MV-4-11 (cell line): ENCODE results near the gene EIF5AL1.
"Not testable (repeated sequence)": the region's sequence is repeated elsewhere in the genome, so short reads cannot be mapped to it uniquely, and the experiment has no call there.

Experiments
- DNase-seq: peaks from one replicate; lab custom pipeline; 2025; lab: John Stamatoyannopoulos, UW

The EIF5AL1 gene

DNA sequence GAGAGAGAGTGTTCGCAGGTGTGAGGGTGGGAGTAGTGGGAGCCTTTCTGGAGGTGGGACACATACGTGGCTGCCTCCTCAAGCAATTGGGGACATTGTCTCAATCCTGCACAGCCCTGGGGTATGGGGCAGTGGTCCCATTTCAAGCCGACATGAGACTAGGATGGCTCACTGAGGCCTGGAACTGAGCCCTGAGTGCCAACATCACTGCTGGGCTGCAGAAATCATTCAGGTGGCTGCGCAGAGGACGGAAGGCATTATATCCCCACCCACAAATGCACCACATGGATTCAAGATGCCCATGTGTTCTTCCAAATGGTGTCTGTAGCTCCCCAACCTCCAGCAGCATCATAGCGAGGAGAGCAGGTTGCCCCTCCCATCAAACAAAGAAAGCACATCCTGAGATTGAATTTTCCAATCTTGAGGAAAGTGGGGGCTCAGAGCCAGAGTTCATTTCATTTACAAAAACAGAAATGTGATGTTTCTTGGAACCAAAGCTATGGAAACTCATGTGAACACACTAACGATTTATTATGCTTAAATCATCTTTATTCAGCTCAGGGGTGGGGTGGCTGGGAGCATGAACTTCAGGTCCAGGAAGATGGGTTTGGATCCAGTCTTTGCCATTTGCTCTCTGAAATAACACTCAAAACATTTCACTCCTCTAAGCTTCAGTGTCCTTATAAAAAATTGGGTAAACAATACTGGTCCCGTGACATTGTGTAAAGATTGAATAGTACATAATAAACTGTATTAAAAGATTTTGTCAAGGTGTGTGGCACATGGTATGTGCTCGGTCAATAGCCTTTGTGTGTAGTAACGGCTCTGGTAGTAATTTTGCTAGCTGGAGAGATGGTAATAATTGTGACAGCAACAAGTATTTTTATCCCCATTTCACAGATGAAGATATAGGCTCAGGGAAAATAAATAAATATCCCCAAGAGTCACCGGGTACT lies 43.3 kb downstream of the EIF5AL1 start:
- DNase-seq, result no peak

- DNase-seq, result not testable (repeated sequence)
Observed at GRCh38 chr10:79556961-79557360, 44.6 kb downstream of the EIF5AL1 start.

DNA sequence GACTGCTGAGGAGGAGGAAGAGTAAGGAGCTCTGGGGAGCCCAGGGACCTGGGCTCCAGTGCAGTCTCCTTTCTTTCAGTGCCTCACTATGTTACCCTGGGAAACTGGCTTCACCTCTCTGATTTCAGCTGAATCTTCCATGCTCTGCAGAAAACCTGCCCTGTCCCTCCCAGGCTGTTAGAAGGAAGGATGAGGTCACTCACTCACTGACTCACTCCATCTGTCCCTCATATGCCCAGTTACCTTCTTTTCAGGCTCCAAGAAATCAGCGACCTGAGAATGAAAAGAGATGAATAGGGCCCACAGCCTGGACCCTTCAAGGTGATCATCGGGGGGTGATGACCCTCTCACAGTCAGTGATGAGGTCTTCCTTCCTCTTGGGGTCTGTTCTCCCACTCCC lies 47.4 kb downstream of the EIF5AL1 start:
- no peak for DNase-seq

DNA sequence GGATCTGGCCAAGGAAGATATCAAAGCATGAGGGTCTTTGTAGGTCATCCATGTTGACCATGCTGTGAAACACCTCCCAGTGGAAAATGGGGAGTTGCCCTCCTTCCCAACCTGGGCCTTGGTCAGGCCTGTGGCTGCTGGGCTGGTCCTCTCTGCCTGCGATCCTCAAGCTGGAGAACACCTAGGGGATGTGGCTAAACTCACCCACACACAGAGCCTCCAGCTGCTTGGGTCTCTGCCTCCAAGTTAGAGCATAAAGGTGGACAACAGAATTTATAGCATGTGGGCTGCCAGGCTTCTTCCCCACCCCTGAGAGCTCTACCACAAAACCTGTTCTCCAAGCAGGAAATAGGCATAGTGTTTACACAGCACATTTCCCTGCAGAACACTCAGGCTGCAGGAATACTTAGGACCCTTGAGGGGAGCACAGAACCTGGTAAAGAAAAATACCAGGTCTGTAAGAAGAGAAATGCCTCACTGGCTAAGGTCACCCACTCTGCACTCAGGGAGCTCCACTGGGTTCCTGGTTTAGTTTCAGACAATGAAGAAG lies 47.9 kb downstream of the EIF5AL1 start, which contains the start of gene SFTPA2:
Gene SFTPA2, minus strand, starts transcription at position 248 of the 550 bp plus-strand sequence. CDS start 924 bp downstream, outside the sequence.
- DNase-seq, result no peak

DNA sequence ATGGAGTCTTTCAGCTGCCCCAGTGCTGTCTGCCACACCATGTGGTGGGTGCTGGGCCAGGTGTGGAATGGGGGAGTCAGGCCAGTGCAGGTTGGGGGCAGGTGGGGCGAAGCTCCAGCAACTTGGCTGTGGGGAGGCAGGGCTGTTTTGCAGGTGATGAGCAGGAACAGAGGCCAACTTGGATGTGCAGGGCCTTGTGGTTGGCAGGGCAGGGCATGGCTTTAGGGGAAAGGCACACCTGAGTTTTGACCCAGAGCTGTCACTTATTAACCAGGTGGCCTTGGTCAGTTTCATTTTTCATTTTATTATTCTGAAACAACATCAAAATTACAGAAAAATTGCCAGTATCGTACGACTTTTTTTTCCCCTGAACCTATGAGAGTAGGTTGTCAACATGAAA lies 48.9 kb downstream of the EIF5AL1 start:
- DNase-seq, result no peak

DNA sequence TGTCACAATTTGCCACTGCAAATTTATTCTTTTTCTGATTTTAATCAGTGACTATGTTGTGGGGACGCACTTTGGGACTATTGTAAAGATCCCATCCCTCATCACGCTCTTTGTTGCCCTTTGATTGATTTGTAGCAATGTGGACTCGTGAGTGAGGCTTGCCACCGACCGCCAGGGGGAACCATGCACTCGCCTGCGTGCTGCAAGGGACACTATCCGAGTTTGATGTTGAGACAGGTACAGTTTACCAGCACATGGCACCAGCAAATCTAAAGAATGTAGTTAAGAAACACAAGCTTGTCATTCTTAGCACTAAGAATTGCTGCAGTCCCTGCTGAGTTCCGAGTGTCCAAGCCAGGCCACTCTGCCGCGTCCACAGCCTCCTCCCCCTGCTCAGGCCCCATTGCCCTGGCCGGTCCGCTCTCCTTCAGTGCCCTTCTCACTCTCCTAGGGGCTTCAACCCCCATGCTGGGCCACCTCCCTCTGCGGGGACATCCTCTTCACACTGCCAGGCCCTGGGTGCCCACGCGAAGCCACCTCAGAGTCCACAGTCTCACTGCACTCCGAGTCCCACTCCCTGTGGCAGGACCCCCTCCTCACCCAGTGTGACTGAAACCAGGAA lies 49.9 kb downstream of the EIF5AL1 start:
- DNase-seq, result peak; percentile 50

GRCh38 chr10:79563426-79563825 lies 51.1 kb downstream of the EIF5AL1 start:
- DNase-seq, result peak; percentile 83
